ENCODE data around the gene NCBP1. TPM values are rescaled to one million over a fixed set of nuclear protein-coding genes. Genes with fewer than 3 reads are reported as not detected.

Gene NCBP1
- total and polyA plus RNA-seq, 9 of the 15 experiments (the other 6 are each of a cell fraction or from before 2014, with no cell fraction given), result 29.4 to 69.7 (median 57.5) TPM

GRCh38 chr9:97694769-97695168 lies 61.1 kb downstream of the NCBP1 start (continued):
- no peak for TF ChIP-seq ZNF277 (CRISPR knock-in tag; IDR thresholded peaks at IDR 0.05; ENCODE audit: borderline replicate concordance)

- Histone ChIP-seq H3K79me2 (ENCODE audit: control insufficient read depth, insufficient read depth, low read length) (peaks cover 40% of the 10 kb centered on the region), H2AFZ (ENCODE audit: low read depth, low read length) (peak overlapping the region; percentile 37; the same call in 1 of the 2 replicates), H3K4me3 (peak overlapping the region; percentile 59), H3K9ac (ENCODE audit: insufficient read depth in 1 of 2, low read depth in 2 of 2, low read length in 2 of 2) (peak overlapping the region in 1 of 2 experiments; percentile 69; a peak in 2 of 4 replicates), H4K20me1 (replicated peaks; ENCODE audit: control insufficient read depth, insufficient read depth, low read length) (no peaks in the 10 kb centered on the region), H3K9me1 (ENCODE audit: control insufficient read depth, insufficient read depth, low read length) (no peaks in the 10 kb centered on the region), H3K4me1 (replicated peaks in 1 of 2; ENCODE audit: control insufficient read depth in 2 of 2, insufficient read depth in 2 of 2, low read length in 2 of 2) (peaks cover 16 to 21% of the 10 kb centered on the region in 2 experiments; a peak in 4 of 5 replicates), H3K9me3 (replicated peaks; ENCODE audit: control insufficient read depth, insufficient read depth, low read depth, low read length) (no peaks in the 10 kb centered on the region), H3K4me2 (ENCODE audit: insufficient read depth, low read length) (peak overlapping the region; percentile 79), H3K27ac (ENCODE audit: extremely low read depth, low read depth, low read length) (peak overlapping the region; percentile 9; the same call in 2 of the 3 replicates), H3K27me3 (ENCODE audit: control insufficient read depth in 2 of 2, insufficient read depth in 2 of 2, low read length in 2 of 2) (no peaks in the 10 kb centered on the region), H3K36me3 (ENCODE audit: control insufficient read depth, insufficient read depth, low read length) (peaks cover 27% of the 10 kb centered on the region)
- BruUV-seq (replicated peaks), result TSS peak; percentile 33
- peak in 1 of 4 experiments; percentile 17 for DNase-seq (ENCODE audit: extremely low read depth in 1 of 4, low spot score in 3 of 4)
- WGBS (ENCODE audit: insufficient coverage, low coverage, missing lambda C conversion rate), result 4% methylated on average over 3 of the region's 3 CpGs
- peak; percentile 23; the same call in 1 of the 3 replicates for ATAC-seq
- intact Hi-C loops (cut with micrococcal nuclease), result loop anchor here (10.0 kb wide), 1 partner anchor 359 kb away; the partner anchor contains the start of gene NANS
- in situ Hi-C loops (cut with MboI), result no loop called here
- CTCF ChIA-PET (ENCODE audit: low intra/inter-chr PET ratio), result no interaction called here
- no peak for FAIRE-seq
- POLR2A ChIA-PET, result interaction anchor here (0.6 to 2.3 kb wide), 3 partner anchors 10 to 285 kb away, joined by 3 to 11 read pairs (median 4); no protein-coding TSS in a partner anchor
- TF ChIP-seq ZNF354B (CRISPR knock-in tag; IDR thresholded peaks at IDR 0.05), result no peak
- no peak for TF ChIP-seq ZNF12 (CRISPR knock-in tag; IDR thresholded peaks at IDR 0.05)
- no peak for TF ChIP-seq MED1 (CRISPR knock-in tag; IDR thresholded peaks at IDR 0.05; ENCODE audit: borderline replicate concordance)
- TF ChIP-seq ZNF707 (CRISPR knock-in tag; conservative IDR thresholded peaks at IDR 0.05), result no peak
- TF ChIP-seq ZNF740 (CRISPR knock-in tag; IDR thresholded peaks at IDR 0.05), result no peak
- TF ChIP-seq ZNF740 (tag; IDR thresholded peaks at IDR 0.05), result no peak
- TF ChIP-seq STAT5B (CRISPR knock-in tag; IDR thresholded peaks at IDR 0.05), result no peak
- TF ChIP-seq SRSF3 (IDR thresholded peaks at IDR 0.05; ENCODE audit: insufficient read depth, low read length), result no peak
- no peak for TF ChIP-seq ZNF197 (CRISPR knock-in tag; IDR thresholded peaks at IDR 0.05; ENCODE audit: low read depth)
- no peak for TF ChIP-seq ZNF57 (CRISPR knock-in tag; IDR thresholded peaks at IDR 0.05)
- TF ChIP-seq COPS2 (conservative IDR thresholded peaks at IDR 0.05), result no peak
- no peak for TF ChIP-seq NFRKB (IDR thresholded peaks at IDR 0.05; ENCODE audit: low read depth)
- TF ChIP-seq ZNF316 (IDR thresholded peaks at IDR 0.05), result 0 out of 2 replicates have a peak, but pooled peaks have one; percentile 15
- TF ChIP-seq PHB2 (IDR thresholded peaks at IDR 0.05; ENCODE audit: low read depth), result no peak
- no peak for TF ChIP-seq WHSC1 (IDR thresholded peaks at IDR 0.05; ENCODE audit: low read length)
- peak; percentile 29; the same call in 1 of the 2 replicates for TF ChIP-seq MAFG (tag; conservative IDR thresholded peaks at IDR 0.05)
- no peak for TF ChIP-seq TAF15 (IDR thresholded peaks at IDR 0.05; ENCODE audit: low read depth, low read length)
- TF ChIP-seq SMARCA4 (IDR thresholded peaks at IDR 0.05), result no peak
- no peak for TF ChIP-seq BACH1 (tag; IDR thresholded peaks at IDR 0.05)
- TF ChIP-seq SMAD1 (IDR thresholded peaks at IDR 0.05; ENCODE audit: low read depth, low read length, partially characterized antibody), result no peak
- no peak for TF ChIP-seq E2F5 (CRISPR knock-in tag; IDR thresholded peaks at IDR 0.05)
Measured at GRCh38 chr9:97695390-97695789, 61.8 kb downstream of the NCBP1 start.
